Endothelial cell of umbilical vein (primary cell): Measurements from ENCODE around the gene ABCD3. TPM values are rescaled to one million over a fixed set of nuclear protein-coding genes. Genes with fewer than 3 reads are reported as not detected.

Experiments used
- BruUV-seq: library from RNA; stranded (reverse); fragments of 400-500 nt; replicated peaks from 2 replicates; lab custom pipeline; 2021; lab: Mats Ljungman, UMichigan
- CTCF ChIA-PET: fragments of 300-600, 350-600 bp; sonication (Branson Sonifier 250); formaldehyde crosslinking; loops from one replicate; lab custom pipeline; 2021; ENCODE audit warnings: antibody characterized with exemption, inconsistent platforms; lab: Charles Lee
- POLR2A ChIA-PET: fragments of 300-600, 350-600 bp; sonication (Branson Sonifier 250); formaldehyde crosslinking; loops from one replicate; lab custom pipeline; 2021; ENCODE audit warnings: antibody characterized with exemption, inconsistent platforms; lab: Charles Lee
- DNase-seq: peaks from one replicate; pipeline ENCODE4 v3.0.0-alpha.2; 2011; ENCODE audit warnings: low read depth, low spot score
- FAIRE-seq: peaks from 2 replicates; lab custom pipeline; 2011; peaks lifted over from hg19 to GRCh38; lab: Jason Lieb, UNC
- H2AFZ ChIP-seq: 2 replicates; pipeline ENCODE4 v1.6.0; 2012; ENCODE audit warnings: low read depth, low read length, control low read depth, inconsistent platforms
- H3K27ac ChIP-seq: 2 replicates; pipeline ENCODE4 v1.5.1; 2011; ENCODE audit warnings: low read depth, mild to moderate bottlenecking, control low read depth, low read length, moderate library complexity; ENCODE audit not compliant: insufficient read depth
- H3K27me3 ChIP-seq, 2 experiments: 2 replicates each; pipeline versions ENCODE4 v1.6.0 to v1.6.1; 2011; ENCODE audit warnings: low read length in 2 of 2, mixed read lengths in 1 of 2; ENCODE audit not compliant: control insufficient read depth in 2 of 2, insufficient read depth in 2 of 2
- H3K36me3 ChIP-seq, 2 experiments: 2 replicates in 1 of 2; 3 replicates in 1 of 2; pipeline ENCODE4 v1.5.1; 2011; ENCODE audit warnings: low read length in 2 of 2, mild to moderate bottlenecking in 1 of 2, moderate library complexity in 1 of 2; ENCODE audit not compliant: control insufficient read depth in 2 of 2, insufficient read depth in 2 of 2; ENCODE audit errors: extremely low read depth in 1 of 2
- H3K4me1 ChIP-seq: 3 replicates; pipeline ENCODE4 v1.5.1; 2011; ENCODE audit warnings: mild to moderate bottlenecking, low read length; ENCODE audit not compliant: control insufficient read depth, insufficient read depth; ENCODE audit errors: extremely low read depth
- H3K4me2 ChIP-seq: 2 replicates; pipeline ENCODE4 v1.6.1; 2011; ENCODE audit warnings: low read length, control low read depth, mixed read lengths; ENCODE audit not compliant: insufficient read depth
- H3K4me3 ChIP-seq, 3 experiments: fragments of 200-600 bp in 1 of 3; sonication (generic), shearing (Covaris generic) in 1 of 3; replicated peaks in 1 of 3; 2 replicates each; pipeline ENCODE4 v1.5.1; 2011 to 2016; ENCODE audit warnings: control low read depth in 3 of 3, low read length in 3 of 3, mild to moderate bottlenecking in 2 of 3, inconsistent platforms in 1 of 3, low read depth in 1 of 3, moderate library complexity in 1 of 3; ENCODE audit not compliant: insufficient read depth in 1 of 3
- H3K79me2 ChIP-seq: 2 replicates; pipeline ENCODE4 v1.6.0; 2012; ENCODE audit warnings: low read length, inconsistent platforms; ENCODE audit not compliant: control insufficient read depth, insufficient read depth
- H3K9ac ChIP-seq: replicated peaks from 2 replicates; pipeline ENCODE3; 2011; ENCODE audit warnings: low read length, control low read depth; ENCODE audit not compliant: insufficient read depth; ENCODE audit errors: extremely low read depth
- H3K9me1 ChIP-seq: replicated peaks from 3 replicates; pipeline ENCODE4 v1.6.0; 2011; ENCODE audit warnings: mild to moderate bottlenecking, low read length; ENCODE audit not compliant: control insufficient read depth, insufficient read depth; ENCODE audit errors: extremely low read depth
- H3K9me3 ChIP-seq: replicated peaks from 2 replicates; pipeline ENCODE4 v1.5.1; 2012; ENCODE audit warnings: low read length, inconsistent platforms; ENCODE audit not compliant: control insufficient read depth, insufficient read depth
- H4K20me1 ChIP-seq: replicated peaks from 2 replicates; pipeline ENCODE3; 2011; ENCODE audit warnings: mild to moderate bottlenecking, low read length; ENCODE audit not compliant: control insufficient read depth, insufficient read depth; ENCODE audit errors: extremely low read depth
- CTCF ChIP-seq, 2 donors: IDR thresholded peaks; 1 replicate in 1 of 2; 2 replicates in 1 of 2; pipeline ENCODE4 v1.5.1; 2011; ENCODE audit warnings: low read length in 2 of 2, mild to moderate bottlenecking in 2 of 2, moderate library complexity in 2 of 2, control low read depth in 1 of 2, inconsistent platforms in 1 of 2, low read depth in 1 of 2; ENCODE audit not compliant: insufficient read depth in 1 of 2; ENCODE audit errors: extremely low read depth in 1 of 2
- EZH2 ChIP-seq: IDR thresholded peaks from 2 replicates; pipeline ENCODE4 v1.6.1; 2012; ENCODE audit warnings: borderline replicate concordance, low read depth, mild to moderate bottlenecking, moderate library complexity, low read length, inconsistent platforms; ENCODE audit not compliant: severe bottlenecking
- FOS ChIP-seq: IDR thresholded peaks from 2 replicates; pipeline ENCODE4 v1.6.1; 2011; ENCODE audit warnings: mild to moderate bottlenecking, low read length, moderate library complexity, borderline replicate concordance; ENCODE audit not compliant: insufficient read depth
- GATA2 ChIP-seq: IDR thresholded peaks from 2 replicates; pipeline ENCODE4 v1.7.0; 2011; ENCODE audit warnings: low read depth, mild to moderate bottlenecking, moderate library complexity, mixed read lengths, low read length; ENCODE audit not compliant: insufficient read length, insufficient read depth
- JUN ChIP-seq: IDR thresholded peaks from 2 replicates; pipeline ENCODE4 v1.6.1; 2011; ENCODE audit warnings: borderline replicate concordance, low read depth; ENCODE audit not compliant: insufficient read length, insufficient read depth
- MAX ChIP-seq: IDR thresholded peaks from 2 replicates; pipeline ENCODE4 v1.6.1; 2011; ENCODE audit not compliant: insufficient read depth, insufficient read length
- MYC ChIP-seq: IDR thresholded peaks from one replicate; pipeline ENCODE4 v1.6.1; 2011; ENCODE audit warnings: mild to moderate bottlenecking, low read depth, low read length
- POLR2A ChIP-seq: IDR thresholded peaks from 2 replicates; pipeline ENCODE4 v1.6.1; 2012; ENCODE audit warnings: low read depth, mild to moderate bottlenecking, control low read depth, low read length
- POLR2AphosphoS5 ChIP-seq: IDR thresholded peaks from 2 replicates; pipeline ENCODE4 v1.6.1; 2012; ENCODE audit warnings: low read depth, mild to moderate bottlenecking, control low read depth, low read length, moderate library complexity; ENCODE audit not compliant: insufficient read depth
- dilution Hi-C: fragments of 300-500 bp; cut with MboI; formaldehyde crosslinking; loops from one replicate; pipeline ENCODE4 v1.15.0; 2019; ENCODE audit warnings: low sequenced_read_pairs; ENCODE audit not compliant: extremely low pct_ligation_motif_present
- intact Hi-C: fragments of 100-400 bp; cut with micrococcal nuclease; formaldehyde crosslinking; loops from one replicate; pipeline ENCODE4 v1.10.0; 2022
- polyA plus RNA-seq, 4 experiments: library from polyadenylated mRNA; depleted of rRNA in 3 of 4; stranded (reverse) in 3 of 4; unstranded in 1 of 4; fragments of >200 nt; gene quantifications; 2 replicates each; pipeline versions ENCODE4 v1.2.1 to v1.2.3, GENCODE V29; 2011 to 2012; ENCODE audit warnings: missing spikeins in 1 of 4
- total RNA-seq: library from RNA; stranded (reverse); gene quantifications from 2 replicates; pipeline ENCODE4 v1.2.3, GENCODE V29; 2021

Gene ABCD3
- total and polyA plus RNA-seq, 2 donors (not counting 3 experiments of a cell fraction or from before 2014, with no cell fraction given) = 6.3 to 31.6 TPM

GRCh38 chr1:94542088-94542870 is 124.1 kb downstream of the ABCD3 start:
- FAIRE-seq = no peak
- peak overlapping the region; percentile 23 for H3K27ac ChIP-seq
- dilution Hi-C loops = loop anchor here (25.0 kb wide), 1 partner anchor 270 kb away; the partner anchor contains the start of gene SLC44A3

More at GRCh38 chr1:94542088-94542870, 124.1 kb downstream of the ABCD3 start:
- intact Hi-C loops = loop anchor here (2.0 kb wide), 1 partner anchor 253 kb away; no protein-coding TSS in a partner anchor
- no peaks in the 10 kb centered on the region for H4K20me1 ChIP-seq
- no peaks in the 10 kb centered on the region for H3K79me2 ChIP-seq
- H3K9ac ChIP-seq = peak overlapping the region; percentile 54
- BruUV-seq = TSS peak; percentile 76
- peak; percentile 8 for DNase-seq
- no peaks in the 10 kb centered on the region for H3K27me3 ChIP-seq
- H3K4me3 ChIP-seq = peak overlapping the region; percentile 23 to 59 (median 44)
- H3K9me3 ChIP-seq = no peaks in the 10 kb centered on the region
- CTCF ChIA-PET = interaction anchor here (0.8 to 1.6 kb wide), 10 partner anchors 13 to 692 kb away, joined by 3 to 5 read pairs (median 3); partner anchors contain the start of gene RWDD3
- no peaks in the 10 kb centered on the region for H3K9me1 ChIP-seq
- peak overlapping the region; percentile 81 for H3K4me2 ChIP-seq
- H3K4me1 ChIP-seq = peaks cover 24% of the 10 kb centered on the region
- TF ChIP-seq MYC (no peak), POLR2AphosphoS5 (no peak), CTCF (IDR thresholded peaks at IDR 0.05; ENCODE audit: extremely low read depth in 1 of 2, insufficient read depth in 1 of 2, low read depth in 1 of 2, low read length in 2 of 2) (no peak), JUN (no peak), POLR2A (no peak), FOS (no peak), EZH2 (no peak), GATA2 (no peak), MAX (no peak)
- H2AFZ ChIP-seq = peak overlapping the region; percentile 69
- POLR2A ChIA-PET = no interaction called here
- no peaks in the 10 kb centered on the region for H3K36me3 ChIP-seq
